Right cardiac atrium (tissue), 5 donors: ENCODE results near the gene PARP6. TPM values are rescaled to one million over a fixed set of nuclear protein-coding genes. Genes with fewer than 3 reads are reported as not detected.
A peak's percentile ranks its signal among the peaks of the same experiment; 100 is the strongest.

ENCODE experiments used
- ATAC-seq, 2 donors: fragments of 200-7000 bp; cut with Tn5 transposase; one replicate each; pipeline versions ENCODE4 v1.8.0 to v1.9.1; 2020; ENCODE audit warnings: moderate library complexity in 2 of 2, mild to moderate bottlenecking in 1 of 2
- DNase-seq, 3 donors: peaks; one replicate each; pipeline ENCODE4 v3.0.0-alpha.2; 2020
- H3K27ac ChIP-seq: one replicate; pipeline ENCODE4 v1.5.1; 2013; ENCODE audit warnings: mild to moderate bottlenecking, low read length, control low read depth, moderate library complexity
- H3K27me3 ChIP-seq: one replicate; pipeline ENCODE4 v1.6.1; 2013; ENCODE audit not compliant: control insufficient read depth, insufficient read depth
- H3K4me1 ChIP-seq: one replicate; pipeline ENCODE4 v1.6.1; 2013; ENCODE audit warnings: low read length; ENCODE audit not compliant: control insufficient read depth, insufficient read depth
- H3K4me3 ChIP-seq: one replicate; pipeline ENCODE4 v1.5.1; 2013; ENCODE audit warnings: low read length, control low read depth
- H3K9me3 ChIP-seq: one replicate; pipeline ENCODE4 v1.6.1; 2013; ENCODE audit warnings: low read length; ENCODE audit not compliant: control insufficient read depth
- WGBS: extraction: QIAGEN DNeasy Blood & Tissue Kit; methylation state at CpG from one replicate; pipeline ENCODE4 v1.1.7; 2013; 5-methylcytosine and 5-hydroxymethylcytosine counted together
- intact Hi-C, 4 donors: fragments of 100-400 bp; cut with DNase I; formaldehyde crosslinking; loops; one replicate each; pipeline versions ENCODE4 v1.11.0 to v1.14.0; 2022 to 2023
- polyA plus RNA-seq: library from polyadenylated mRNA; stranded (reverse); fragments of 200-250 nt; gene quantifications from one replicate; pipeline ENCODE4 v1.2.3, GENCODE V29; 2013
- total RNA-seq, 4 donors: library from RNA; stranded (reverse); fragmentation: NEBNext Ultra II Directional; extraction: Animal tissue kit (Norgen Biotek cat#: 25700); gene quantifications; one replicate each; pipeline ENCODE4 v1.2.1, GENCODE V29; 2021
- donor health status: healthy with polysubstance abuse.
- donor health status: DM: no; HTN: yes; CAD: no.
- donor health status: DM: no; HTN: no; CAD: no.
- donor health status: DM: no; HTN: yes; CAD: no; lungs with severe emphysema.
- donor health status: DM: yes; HTN: yes; CAD: no.

PARP6 gene
- total and polyA plus RNA-seq, 5 donors: 34.5 to 53.6 (median 43.7) TPM

GRCh38 chr15:72239652-72240051, 32.7 kb downstream of the PARP6 start:
- intact Hi-C loops: no loop called here
- Histone ChIP-seq H3K27me3 (no peaks in the 10 kb centered on the region), H3K27ac (no peak overlapping the region), H3K4me3 (no peak overlapping the region), H3K4me1 (peaks cover 2% of the 10 kb centered on the region), H3K9me3 (no peaks in the 10 kb centered on the region)
- DNase-seq (no peak), ATAC-seq (no peak)

GRCh38 chr15:72238586-72238985, 33.8 kb downstream of the PARP6 start:
- ATAC-seq: no peak
- Histone ChIP-seq H3K9me3 (no peaks in the 10 kb centered on the region), H3K4me3 (no peak overlapping the region), H3K27me3 (no peaks in the 10 kb centered on the region), H3K27ac (no peak overlapping the region), H3K4me1 (peaks cover 2% of the 10 kb centered on the region)
- WGBS: 97% methylated on average over 3 of the region's 3 CpGs
- intact Hi-C loops: no loop called here
- DNase-seq: no peak

GRCh38 chr15:72237853-72238224, 34.5 kb downstream of the PARP6 start:
- 100% methylated on average over 1 of the region's 1 CpG for WGBS
- ATAC-seq (no peak), DNase-seq (no peak)
- Histone ChIP-seq H3K4me1 (peaks cover 2% of the 10 kb centered on the region), H3K27me3 (no peaks in the 10 kb centered on the region), H3K9me3 (no peaks in the 10 kb centered on the region), H3K27ac (peak overlapping the region; percentile 71), H3K4me3 (no peak overlapping the region)
- intact Hi-C loops: no loop called here

- 41% methylated on average over 3 of the region's 3 CpGs for WGBS
- H3K4me1 ChIP-seq: peaks cover 2% of the 10 kb centered on the region
- intact Hi-C loops: no loop called here
- H3K9me3 ChIP-seq: no peaks in the 10 kb centered on the region
- no peaks in the 10 kb centered on the region for H3K27me3 ChIP-seq
- H3K27ac ChIP-seq: peak overlapping the region; percentile 20
- peak; percentile 70 to 81 (median 71) for DNase-seq
- no peak overlapping the region for H3K4me3 ChIP-seq
- ATAC-seq: peak; percentile 79 to 93
Observed at GRCh38 chr15:72237029-72237852, 35.1 kb downstream of the PARP6 start.

- peaks cover 2% of the 10 kb centered on the region for H3K4me1 ChIP-seq
- H3K27ac ChIP-seq: peak overlapping the region; percentile 5
- H3K27me3 ChIP-seq: no peaks in the 10 kb centered on the region
- intact Hi-C loops: no loop called here
- no peak for DNase-seq
- H3K9me3 ChIP-seq: no peaks in the 10 kb centered on the region
- no peak for ATAC-seq
- no peak overlapping the region for H3K4me3 ChIP-seq
- WGBS: 82% methylated on average over 2 of the region's 2 CpGs
Observed at GRCh38 chr15:72236381-72237003, 35.9 kb downstream of the PARP6 start.

GRCh38 chr15:72235298-72235697, 37.1 kb downstream of the PARP6 start:
- ATAC-seq (no peak), DNase-seq (no peak)
- Histone ChIP-seq H3K4me1 (peaks cover 2% of the 10 kb centered on the region), H3K27ac (no peak overlapping the region), H3K27me3 (no peaks in the 10 kb centered on the region), H3K4me3 (no peak overlapping the region), H3K9me3 (no peaks in the 10 kb centered on the region)
- intact Hi-C loops: no loop called here
- 95% methylated on average over 4 of the region's 4 CpGs for WGBS

- Histone ChIP-seq H3K27ac (no peak overlapping the region), H3K27me3 (no peaks in the 10 kb centered on the region), H3K4me1 (peaks cover 4% of the 10 kb centered on the region), H3K9me3 (no peaks in the 10 kb centered on the region), H3K4me3 (no peak overlapping the region)
- intact Hi-C loops: loop anchor here in 1 of 4 donors (5.0 kb wide), 1 partner anchor 39 kb away; the partner anchor contains the start of gene PARP6
- no peak for ATAC-seq
- WGBS: 97% methylated on average over 6 of the region's 6 CpGs
- DNase-seq: no peak
Observed at GRCh38 chr15:72233769-72234168, 38.6 kb downstream of the PARP6 start.

- Histone ChIP-seq H3K27me3 (no peaks in the 10 kb centered on the region), H3K4me3 (peak overlapping the region; percentile 85), H3K9me3 (no peaks in the 10 kb centered on the region), H3K4me1 (peaks cover 7% of the 10 kb centered on the region), H3K27ac (peak overlapping the region; percentile 96)
- DNase-seq: peak; percentile 61 to 70 (median 64)
- WGBS: 2% methylated on average over 16 of the region's 16 CpGs
- ATAC-seq: peak; percentile 5 to 57
- intact Hi-C loops: loop anchor here in 1 of 4 donors (5.0 kb wide), 1 partner anchor 40 kb away; the partner anchor contains the start of gene PARP6
Observed at GRCh38 chr15:72231833-72232478, 40.4 kb downstream of the PARP6 start.

GRCh38 chr15:72231066-72231832, 41.1 kb downstream of the PARP6 start, which contains the start of gene PKM:
PKM (minus strand) TSS chr15:72231190; CDS start chr15:72219097, 12,093 bp downstream.
- WGBS: under 1% methylated on average over 67 of the region's 67 CpGs
- ATAC-seq: peak; percentile 93
- H3K9me3 ChIP-seq: no peaks in the 10 kb centered on the region
- DNase-seq: peak; percentile 97 to 99 (median 98)
- peak within 1 kb of the TSS; percentile 85 for H3K4me3 ChIP-seq
- H3K27me3 ChIP-seq: no peaks in the 10 kb centered on the region
- peaks cover 10% of the 10 kb centered on the region for H3K4me1 ChIP-seq
- peak within 1 kb of the TSS; percentile 96 for H3K27ac ChIP-seq
- intact Hi-C loops: loop anchor here in 1 of 4 donors (5.0 kb wide), 1 partner anchor 41 kb away; the partner anchor contains the start of gene PARP6
